Peyer's patch (tissue), 4 donors: ENCODE data around the gene UBE2J2.

ENCODE experiments used
- POLR2A ChIP-seq, 2 donors: fragments of 450-650 bp; IDR thresholded peaks; one replicate each; pipeline ENCODE4 v1.5.1; 2017; ENCODE audit warnings: antibody characterized with exemption in 2 of 2, mild to moderate bottlenecking in 2 of 2, moderate library complexity in 2 of 2
- TF ChIP-seq, protein P1 (sequence below), 6 experiments: fragments of 450-650 bp in 4 of 6; fragments of 200-600 bp in 2 of 6; sonication (generic) in 1 of 6; IDR thresholded peaks; one replicate each; pipeline ENCODE4 v1.5.1; 2017 to 2019; ENCODE audit warnings: antibody characterized with exemption in 6 of 6, mild to moderate bottlenecking in 3 of 6, moderate library complexity in 1 of 6

GRCh38 chr1:1293263-1294249 lies 19.9 kb upstream of the UBE2J2 start:
- TF ChIP-seq, protein P1, sequence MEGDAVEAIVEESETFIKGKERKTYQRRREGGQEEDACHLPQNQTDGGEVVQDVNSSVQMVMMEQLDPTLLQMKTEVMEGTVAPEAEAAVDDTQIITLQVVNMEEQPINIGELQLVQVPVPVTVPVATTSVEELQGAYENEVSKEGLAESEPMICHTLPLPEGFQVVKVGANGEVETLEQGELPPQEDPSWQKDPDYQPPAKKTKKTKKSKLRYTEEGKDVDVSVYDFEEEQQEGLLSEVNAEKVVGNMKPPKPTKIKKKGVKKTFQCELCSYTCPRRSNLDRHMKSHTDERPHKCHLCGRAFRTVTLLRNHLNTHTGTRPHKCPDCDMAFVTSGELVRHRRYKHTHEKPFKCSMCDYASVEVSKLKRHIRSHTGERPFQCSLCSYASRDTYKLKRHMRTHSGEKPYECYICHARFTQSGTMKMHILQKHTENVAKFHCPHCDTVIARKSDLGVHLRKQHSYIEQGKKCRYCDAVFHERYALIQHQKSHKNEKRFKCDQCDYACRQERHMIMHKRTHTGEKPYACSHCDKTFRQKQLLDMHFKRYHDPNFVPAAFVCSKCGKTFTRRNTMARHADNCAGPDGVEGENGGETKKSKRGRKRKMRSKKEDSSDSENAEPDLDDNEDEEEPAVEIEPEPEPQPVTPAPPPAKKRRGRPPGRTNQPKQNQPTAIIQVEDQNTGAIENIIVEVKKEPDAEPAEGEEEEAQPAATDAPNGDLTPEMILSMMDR (IDR thresholded peaks at IDR 0.05) = no peak
- no peak for TF ChIP-seq POLR2A (IDR thresholded peaks at IDR 0.05)
